K562 treated with DMSO at 1 percent for 24 hours (cell line): Measurements from ENCODE around the gene YTHDF1. TPM values are rescaled to one million over a fixed set of nuclear protein-coding genes. Genes with fewer than 3 reads are reported as not detected.

Source experiments
- total RNA-seq: library from RNA; unstranded; fragments of 300-600 nt; gene quantifications from 2 replicates; pipeline ENCODE4 v1.2.3, GENCODE V29; 2022; ENCODE audit warnings: low read depth; ENCODE audit not compliant: insufficient read depth

The YTHDF1 gene
- total RNA-seq, result 29.7 and 32.3 TPM in 2 replicates

DNA sequence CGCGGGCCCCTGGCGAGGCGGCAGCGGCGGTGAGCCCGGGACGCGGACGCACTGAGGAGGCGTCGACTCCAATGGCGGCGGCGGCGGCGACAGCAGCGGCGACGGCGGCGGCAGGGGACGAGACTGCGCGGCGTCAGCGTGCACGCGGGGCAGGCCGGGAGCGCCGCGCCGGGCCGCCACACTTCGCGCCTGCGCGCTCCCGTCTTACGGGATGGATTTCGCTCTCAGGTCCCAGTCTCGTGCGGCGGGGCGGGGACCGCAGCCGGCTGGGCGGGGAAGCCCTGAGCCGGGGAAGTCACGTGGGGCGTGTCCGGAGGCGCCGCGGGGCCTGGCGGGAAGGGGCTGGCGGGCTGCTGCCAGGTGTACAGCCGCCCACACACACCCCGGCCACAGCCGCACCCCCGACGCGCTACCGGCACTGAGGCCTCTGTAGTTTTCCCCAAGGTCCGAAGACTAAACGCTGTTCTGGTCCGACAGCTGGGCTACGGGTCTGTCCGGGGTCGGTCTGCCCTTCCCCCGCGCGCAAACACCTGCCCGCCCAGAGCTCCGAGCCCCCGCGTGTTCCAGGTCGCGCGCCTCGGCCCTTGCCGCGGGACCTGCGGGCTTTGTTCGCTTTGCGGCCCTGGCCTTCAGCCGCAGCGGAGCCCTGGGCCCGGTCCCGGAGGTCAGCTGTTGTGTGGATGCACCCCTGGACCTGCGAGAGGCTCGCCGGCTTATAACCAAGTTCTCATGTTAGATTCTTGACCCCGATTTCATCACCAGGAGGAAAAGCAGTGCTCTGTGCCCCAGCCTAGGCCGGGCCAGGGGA is at the start of gene YTHDF1:
Gene YTHDF1, minus strand, starts transcription at position 91 of the 808 bp plus-strand sequence. CDS start 239 bp downstream, outside the sequence.

GRCh38 chr20:63254232-63254605 is 38.3 kb upstream of the YTHDF1 start, which contains the start of gene NKAIN4:
NKAIN4 (minus strand) TSS chr20:63254463; CDS start chr20:63254450, 13 bp downstream.

DNA sequence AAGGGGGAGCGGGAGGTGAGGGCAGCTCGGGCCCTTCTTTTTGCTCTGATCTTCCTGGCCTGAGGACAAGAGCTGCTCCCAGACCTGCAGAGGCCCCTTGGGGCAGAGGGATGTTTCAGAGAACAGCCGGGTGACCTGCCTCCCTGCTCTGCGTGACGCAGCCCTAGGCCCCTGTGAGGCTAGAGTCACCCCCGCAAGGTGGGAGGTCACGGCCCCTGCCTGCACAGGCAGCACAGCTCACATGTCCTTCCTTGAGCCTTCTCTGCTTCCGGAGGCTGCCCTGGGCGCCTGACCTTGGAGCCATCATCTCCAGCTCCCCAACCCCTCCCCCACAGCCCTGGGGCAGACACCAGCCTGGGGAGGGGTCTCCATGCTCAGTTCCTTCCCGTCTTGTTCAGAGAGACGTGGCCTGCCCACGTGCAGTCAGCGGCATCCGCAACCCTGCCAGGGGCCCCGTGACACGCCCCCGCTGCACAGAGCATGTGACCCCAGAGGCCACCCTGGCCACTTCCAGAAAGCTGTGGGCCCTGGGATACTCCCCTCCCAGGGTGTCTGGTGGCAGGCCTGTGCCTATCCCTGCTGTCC is 19.6 kb upstream of the YTHDF1 start, which contains the start of gene BIRC7:
Gene BIRC7, plus strand, starts transcription at position 507 of the 585 bp plus-strand sequence. CDS start 192 bp downstream, outside the sequence.

Other genes starting within 250 kb of the YTHDF1 start
- not detected in 2 replicates for gene BHLHE23, start 209.2 kb downstream of the YTHDF1 start, total RNA-seq
- gene BIRC7, start 19.8 kb upstream of the YTHDF1 start, total RNA-seq, result 0.71 and 0.73 TPM in 2 replicates
- gene NKAIN4, start 38.3 kb upstream of the YTHDF1 start, total RNA-seq, result not detected in 2 replicates
- gene ARFGAP1, start 56.7 kb upstream of the YTHDF1 start, total RNA-seq, result 72.7 and 84.9 TPM in 2 replicates
- not detected in 2 replicates for gene COL20A1, start 77.1 kb upstream of the YTHDF1 start, total RNA-seq
- not detected in 2 replicates for gene CHRNA4, start 145.2 kb upstream of the YTHDF1 start, total RNA-seq